ENCODE measurements around the gene RHBDD1.
A peak's percentile ranks its signal among the peaks of the same experiment; 100 is the strongest.

The RHBDD1 gene

DNA sequence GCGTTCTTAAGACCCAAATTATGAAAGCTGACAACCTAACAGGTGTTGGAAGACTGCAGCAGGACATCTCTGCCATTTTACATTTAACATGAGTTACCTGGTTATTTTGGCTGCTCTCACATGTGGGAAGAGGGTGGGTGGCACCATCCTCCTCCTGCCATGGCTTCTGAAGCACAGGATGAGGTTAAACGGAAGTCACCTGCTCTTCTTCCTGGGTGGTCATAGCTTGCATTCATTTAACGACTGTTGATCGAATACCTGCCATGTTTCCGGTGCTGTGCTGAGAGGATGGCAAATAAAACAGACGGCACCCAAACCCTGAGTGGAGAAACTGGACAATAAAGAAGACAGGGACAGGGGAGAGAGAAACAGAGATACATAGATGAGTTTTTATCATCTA, 118.0 kb downstream of the RHBDD1 start:
- H3K4me3 ChIP-seq (ENCODE audit: low read depth, low read length): no peak overlapping the region
- TF ChIP-seq, protein P1, sequence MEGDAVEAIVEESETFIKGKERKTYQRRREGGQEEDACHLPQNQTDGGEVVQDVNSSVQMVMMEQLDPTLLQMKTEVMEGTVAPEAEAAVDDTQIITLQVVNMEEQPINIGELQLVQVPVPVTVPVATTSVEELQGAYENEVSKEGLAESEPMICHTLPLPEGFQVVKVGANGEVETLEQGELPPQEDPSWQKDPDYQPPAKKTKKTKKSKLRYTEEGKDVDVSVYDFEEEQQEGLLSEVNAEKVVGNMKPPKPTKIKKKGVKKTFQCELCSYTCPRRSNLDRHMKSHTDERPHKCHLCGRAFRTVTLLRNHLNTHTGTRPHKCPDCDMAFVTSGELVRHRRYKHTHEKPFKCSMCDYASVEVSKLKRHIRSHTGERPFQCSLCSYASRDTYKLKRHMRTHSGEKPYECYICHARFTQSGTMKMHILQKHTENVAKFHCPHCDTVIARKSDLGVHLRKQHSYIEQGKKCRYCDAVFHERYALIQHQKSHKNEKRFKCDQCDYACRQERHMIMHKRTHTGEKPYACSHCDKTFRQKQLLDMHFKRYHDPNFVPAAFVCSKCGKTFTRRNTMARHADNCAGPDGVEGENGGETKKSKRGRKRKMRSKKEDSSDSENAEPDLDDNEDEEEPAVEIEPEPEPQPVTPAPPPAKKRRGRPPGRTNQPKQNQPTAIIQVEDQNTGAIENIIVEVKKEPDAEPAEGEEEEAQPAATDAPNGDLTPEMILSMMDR (IDR thresholded peaks at IDR 0.05; ENCODE audit: insufficient read depth, low read length, missing control alignments): no peak
- ChIA-PET CTCF (interaction anchor here (0.9 kb wide), 1 partner anchor 152 kb away, joined by 5 read pairs; no protein-coding TSS in a partner anchor), POLR2A (no interaction called here)
- no peak for DNase-seq (ENCODE audit: low read depth, low spot score)

DNA sequence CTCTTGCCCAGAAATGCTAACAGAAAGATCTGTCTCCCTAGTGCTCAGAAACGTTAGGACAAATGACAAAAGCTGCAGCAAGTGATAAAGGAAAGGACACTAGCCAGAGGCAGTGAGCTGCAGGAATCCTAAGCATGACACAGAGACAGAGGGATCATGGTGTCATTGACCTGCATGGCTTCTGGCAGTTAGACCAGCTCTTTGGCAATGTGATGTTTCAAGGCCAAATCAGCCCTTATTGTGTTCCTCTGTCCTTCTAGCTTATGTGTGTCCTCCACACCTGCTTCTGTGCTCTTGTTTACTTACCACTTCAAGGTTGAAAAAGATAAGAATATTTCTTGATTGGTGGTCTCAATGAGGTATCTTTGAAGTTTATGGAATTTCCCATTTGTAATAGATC, 120.8 kb downstream of the RHBDD1 start:
- TF ChIP-seq, protein P1 (IDR thresholded peaks at IDR 0.05; ENCODE audit: insufficient read depth, low read length, missing control alignments): no peak
- ChIA-PET CTCF (no interaction called here), POLR2A (no interaction called here)
- H3K4me3 ChIP-seq (ENCODE audit: low read depth, low read length): no peak overlapping the region
- DNase-seq (ENCODE audit: low read depth, low spot score): no peak

DNA sequence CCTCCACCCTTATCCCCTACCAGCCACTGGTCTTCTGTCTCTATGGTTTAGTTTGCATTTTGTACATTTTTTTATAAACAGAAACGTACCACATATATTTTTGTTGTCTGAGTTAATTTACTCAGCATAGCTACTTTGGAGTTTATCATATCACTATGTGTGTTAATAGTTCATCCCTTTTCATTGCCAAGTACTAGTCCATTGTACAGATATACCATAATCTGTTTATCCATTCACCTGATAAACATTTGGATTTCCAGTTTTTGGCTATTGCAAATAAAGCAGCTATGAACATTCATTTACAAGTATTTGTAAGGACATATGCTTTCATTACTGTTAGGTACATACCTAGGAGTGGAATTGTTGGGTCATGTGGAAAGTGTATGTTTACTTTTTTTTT, 123.6 kb downstream of the RHBDD1 start:
- POLR2A ChIA-PET: no interaction called here
- TF ChIP-seq, protein P1 (IDR thresholded peaks at IDR 0.05; ENCODE audit: insufficient read depth, low read length, missing control alignments): no peak
- no peak for DNase-seq (ENCODE audit: low read depth, low spot score)
- CTCF ChIA-PET: interaction anchor here (1.7 kb wide), 1 partner anchor 9 kb away, joined by 8 read pairs; no protein-coding TSS in a partner anchor
- H3K4me3 ChIP-seq (ENCODE audit: low read depth, low read length): no peak overlapping the region

DNA sequence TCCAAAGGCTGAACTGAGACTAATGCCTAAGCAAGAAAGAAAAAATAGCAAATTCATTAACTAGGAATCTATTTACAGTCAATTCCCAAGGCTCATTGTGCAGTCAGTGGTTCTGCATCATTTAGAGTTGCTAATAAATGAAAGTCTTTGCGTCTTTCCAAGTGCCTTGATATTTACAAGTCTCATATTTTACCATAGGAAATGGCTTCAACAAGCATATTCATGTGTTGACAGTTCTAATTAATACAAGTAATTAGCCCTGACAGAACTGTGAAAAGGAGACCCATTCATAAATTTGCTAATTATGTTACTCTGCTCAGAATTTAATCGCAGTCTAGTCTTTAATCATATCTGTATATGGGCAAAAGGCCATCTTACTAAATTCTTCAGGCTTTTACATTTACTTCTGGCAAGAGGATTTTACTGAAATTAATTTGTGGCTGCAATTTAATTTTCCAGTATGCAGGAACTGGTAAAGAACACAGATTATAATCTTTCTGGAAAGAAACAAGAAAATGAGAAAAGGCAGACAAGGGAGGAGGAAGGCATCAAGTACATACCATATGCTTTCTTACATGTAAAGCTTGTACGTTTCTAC, 126.4 kb downstream of the RHBDD1 start:
- ChIA-PET POLR2A (no interaction called here), CTCF (no interaction called here)
- DNase-seq (ENCODE audit: low read depth, low spot score): no peak
- no peak overlapping the region for H3K4me3 ChIP-seq (ENCODE audit: low read depth, low read length)
- TF ChIP-seq, protein P1 (IDR thresholded peaks at IDR 0.05; ENCODE audit: insufficient read depth, low read length, missing control alignments): no peak

DNA sequence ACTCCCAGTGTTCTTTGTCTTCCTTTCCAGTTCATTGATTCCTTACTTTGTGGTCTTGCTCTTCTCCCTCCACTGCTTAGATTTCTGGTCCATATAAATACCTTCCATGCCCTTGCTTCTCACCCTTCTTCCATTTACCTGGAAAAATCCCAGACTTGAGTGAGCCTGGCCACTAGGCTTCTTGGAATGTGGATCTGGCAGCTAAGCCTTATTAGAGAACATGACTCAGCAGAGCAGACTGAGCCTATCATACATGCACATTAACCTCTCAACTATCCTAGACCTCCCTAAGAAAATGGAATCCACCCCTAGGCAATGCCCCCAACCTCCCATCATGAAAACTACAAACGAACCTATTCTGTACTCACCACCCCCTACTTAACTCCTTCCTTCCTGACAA, 127.7 kb downstream of the RHBDD1 start:
- TF ChIP-seq, protein P1 (IDR thresholded peaks at IDR 0.05; ENCODE audit: insufficient read depth, low read length, missing control alignments): no peak
- CTCF ChIA-PET: interaction anchor here (0.9 to 1.5 kb wide), 2 partner anchors 21 to 1292 kb away, joined by 3 to 5 read pairs; no protein-coding TSS in a partner anchor
- no peak overlapping the region for H3K4me3 ChIP-seq (ENCODE audit: low read depth, low read length)
- DNase-seq (ENCODE audit: low read depth, low spot score): peak; percentile 54
- POLR2A ChIA-PET: no interaction called here

DNA sequence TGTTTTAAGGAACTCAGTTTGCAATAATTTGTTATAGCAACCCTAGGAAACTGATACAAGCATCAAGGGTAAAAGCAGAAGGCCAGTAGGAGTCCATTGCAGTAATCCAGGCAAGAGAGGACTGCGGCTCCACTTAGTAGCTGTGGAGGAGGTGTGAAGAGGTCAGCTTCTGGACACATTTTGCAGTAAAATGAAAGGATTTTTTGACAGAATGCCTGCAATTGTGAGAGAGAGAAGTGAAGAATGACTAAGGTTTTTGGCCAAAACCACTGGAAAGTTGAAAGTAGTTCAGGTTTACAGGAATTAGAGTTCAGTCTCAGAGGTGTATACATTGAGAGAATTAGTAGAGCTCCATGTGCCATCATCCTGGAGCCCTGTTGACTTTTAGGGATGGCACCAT, 129.5 kb downstream of the RHBDD1 start:
- ChIA-PET POLR2A (no interaction called here), CTCF (interaction anchor here (0.8 kb wide), 1 partner anchor 16 kb away, joined by 3 read pairs; no protein-coding TSS in a partner anchor)
- DNase-seq (ENCODE audit: low read depth, low spot score): no peak
- no peak overlapping the region for H3K4me3 ChIP-seq (ENCODE audit: low read depth, low read length)
- TF ChIP-seq, protein P1 (IDR thresholded peaks at IDR 0.05; ENCODE audit: insufficient read depth, low read length, missing control alignments): no peak
